ENCODE data around the gene PLEKHG4. TPM values are rescaled to one million over a fixed set of nuclear protein-coding genes. Genes with fewer than 3 reads are reported as not detected.

The PLEKHG4 gene
- total and polyA plus RNA-seq, 9 of the 15 experiments (the other 6 are each of a cell fraction or from before 2014, with no cell fraction given), result 3.7 to 36.8 (median 17.9) TPM

- TF ChIP-seq ZNF512 (tag; IDR thresholded peaks at IDR 0.05) (no peak), NONO (IDR thresholded peaks at IDR 0.05; ENCODE audit: low read depth in 2 of 2, low read length in 1 of 2) (no peak), RBBP5 (IDR thresholded peaks at IDR 0.05; ENCODE audit: borderline replicate concordance, insufficient read depth, low read length, poor library complexity, severe bottlenecking) (no peak), FOXJ2 (tag; IDR thresholded peaks at IDR 0.05) (no peak), RERE (CRISPR knock-in tag; IDR thresholded peaks at IDR 0.05; ENCODE audit: borderline replicate concordance) (no peak), TARDBP (IDR thresholded peaks at IDR 0.05) (no peak), ZNF121 (CRISPR knock-in tag; conservative IDR thresholded peaks at IDR 0.05) (no peak), ERF (CRISPR knock-in tag; IDR thresholded peaks at IDR 0.05) (no peak)
Observed at GRCh38 chr16:67301080-67301782, 21.9 kb downstream of the PLEKHG4 start (continued).
